ENCODE data around the gene ADGRG6. TPM values are rescaled to one million over a fixed set of nuclear protein-coding genes. Genes with fewer than 3 reads are reported as not detected.

Gene ADGRG6
- 32.6 TPM for polyA plus RNA-seq (2013, experiment 1 of 2)
- 33.3 TPM for polyA plus RNA-seq (2013, experiment 2 of 2)

GRCh38 chr6:142301651-142302391 is at the start of gene ADGRG6:
TSS of gene ADGRG6 (plus strand) at chr6:142302007. CDS start at chr6:142302330, 323 bp downstream.
- Histone ChIP-seq H3K4ac (ENCODE audit: low read depth in 1 of 2, low read length in 2 of 2) (peak within 1 kb of the TSS; percentile 89 to 97), H4K91ac (ENCODE audit: low read length) (peak within 1 kb of the TSS; percentile 97), H3K27ac (ENCODE audit: low read length, poor library complexity, severe bottlenecking) (no peak within 1 kb of the TSS), H4K8ac (ENCODE audit: low read length) (peak within 1 kb of the TSS; percentile 90), H3K23ac (ENCODE audit: low read length in 2 of 2) (peak within 1 kb of the TSS; percentile 99), H3K9me3 (ENCODE audit: control insufficient read depth, low read length) (no peaks in the 10 kb centered on the region), H3K36me3 (ENCODE audit: control insufficient read depth in 1 of 2, insufficient read depth in 2 of 2, low read depth in 1 of 2, low read length in 2 of 2) (no peaks in the 10 kb centered on the region), H2BK120ac (ENCODE audit: low read depth, low read length) (peak within 1 kb of the TSS; percentile 92), H3K79me1 (replicated peaks; ENCODE audit: low read length, poor library complexity, severe bottlenecking) (no peaks in the 10 kb centered on the region), H3K27me3 (ENCODE audit: control insufficient read depth in 1 of 2, insufficient read depth in 1 of 2, low read length in 2 of 2) (peaks cover 0 to 13% of the 10 kb centered on the region in 2 experiments), H3K18ac (ENCODE audit: low read depth in 1 of 2, low read length in 2 of 2) (peak within 1 kb of the TSS; percentile 90 to 97), H2BK15ac (ENCODE audit: low read depth, poor library complexity, severe bottlenecking) (peak within 1 kb of the TSS; percentile 99), H2BK12ac (ENCODE audit: low read length in 2 of 2) (peak within 1 kb of the TSS; percentile 34 to 79), H2BK5ac (ENCODE audit: low read depth, low read length, poor library complexity, severe bottlenecking) (no peak within 1 kb of the TSS), H2AFZ (ENCODE audit: low read depth, low read length) (peak within 1 kb of the TSS; percentile 72), H3K4me2 (ENCODE audit: low read length, poor library complexity, severe bottlenecking) (peak within 1 kb of the TSS; percentile 85), H3K4me3 (ENCODE audit: insufficient read depth in 1 of 2, low read depth in 1 of 2, low read length in 2 of 2) (peak within 1 kb of the TSS; percentile 79 to 81), H3K9ac (ENCODE audit: low read length) (peak within 1 kb of the TSS; percentile 56), H3K4me1 (ENCODE audit: control insufficient read depth, insufficient read depth, low read depth, low read length) (peaks cover 11% of the 10 kb centered on the region), H3K14ac (ENCODE audit: low read length in 2 of 2) (peak within 1 kb of the TSS in 1 of 2 experiments; percentile 82), H2AK5ac (ENCODE audit: low read length, severe bottlenecking) (no peak within 1 kb of the TSS)
- DNase-seq: peak; percentile 54
- under 1% methylated on average over 43 of the region's 69 CpGs for WGBS

- H3K14ac ChIP-seq (ENCODE audit: low read length in 2 of 2): no peak overlapping the region
- H3K4ac ChIP-seq (ENCODE audit: low read depth in 1 of 2, low read length in 2 of 2): no peak overlapping the region
- H3K36me3 ChIP-seq (ENCODE audit: control insufficient read depth in 1 of 2, insufficient read depth in 2 of 2, low read depth in 1 of 2, low read length in 2 of 2): no peaks in the 10 kb centered on the region
- no peak overlapping the region for H3K23ac ChIP-seq (ENCODE audit: low read length in 2 of 2)
- no peak overlapping the region for H2AK5ac ChIP-seq (ENCODE audit: low read length, severe bottlenecking)
- no peak overlapping the region for H3K27ac ChIP-seq (ENCODE audit: low read length, poor library complexity, severe bottlenecking)
- no peak overlapping the region for H2BK15ac ChIP-seq (ENCODE audit: low read depth, poor library complexity, severe bottlenecking)
- DNase-seq: no peak
- H2BK12ac ChIP-seq (ENCODE audit: low read length in 2 of 2): no peak overlapping the region
- no peak overlapping the region for H3K4me2 ChIP-seq (ENCODE audit: low read length, poor library complexity, severe bottlenecking)
- no peak overlapping the region for H3K9ac ChIP-seq (ENCODE audit: low read length)
- H3K18ac ChIP-seq (ENCODE audit: low read depth in 1 of 2, low read length in 2 of 2): no peak overlapping the region
- H2BK120ac ChIP-seq (ENCODE audit: low read depth, low read length): no peak overlapping the region
- H3K4me3 ChIP-seq (ENCODE audit: insufficient read depth in 1 of 2, low read depth in 1 of 2, low read length in 2 of 2): no peak overlapping the region
- WGBS: 88% methylated on average over 4 of the region's 6 CpGs
- no peaks in the 10 kb centered on the region for H3K27me3 ChIP-seq (ENCODE audit: control insufficient read depth in 1 of 2, insufficient read depth in 1 of 2, low read length in 2 of 2)
- H2AFZ ChIP-seq (ENCODE audit: low read depth, low read length): no peak overlapping the region
- H4K8ac ChIP-seq (ENCODE audit: low read length): no peak overlapping the region
- H3K79me1 ChIP-seq (replicated peaks; ENCODE audit: low read length, poor library complexity, severe bottlenecking): no peaks in the 10 kb centered on the region
- H4K91ac ChIP-seq (ENCODE audit: low read length): no peak overlapping the region
- no peak overlapping the region for H2BK5ac ChIP-seq (ENCODE audit: low read depth, low read length, poor library complexity, severe bottlenecking)
- H3K4me1 ChIP-seq (ENCODE audit: control insufficient read depth, insufficient read depth, low read depth, low read length): no peaks in the 10 kb centered on the region
- no peaks in the 10 kb centered on the region for H3K9me3 ChIP-seq (ENCODE audit: control insufficient read depth, low read length)
Observed at GRCh38 chr6:142254513-142254912, 47.3 kb upstream of the ADGRG6 start.

- DNase-seq: no peak
- Histone ChIP-seq H3K14ac (ENCODE audit: low read length in 2 of 2) (no peak overlapping the region), H2AK5ac (ENCODE audit: low read length, severe bottlenecking) (no peak overlapping the region), H4K8ac (ENCODE audit: low read length) (no peak overlapping the region), H2BK12ac (ENCODE audit: low read length in 2 of 2) (no peak overlapping the region), H2BK5ac (ENCODE audit: low read depth, low read length, poor library complexity, severe bottlenecking) (no peak overlapping the region), H3K9ac (ENCODE audit: low read length) (no peak overlapping the region), H3K4ac (ENCODE audit: low read depth in 1 of 2, low read length in 2 of 2) (no peak overlapping the region), H3K36me3 (ENCODE audit: control insufficient read depth in 1 of 2, insufficient read depth in 2 of 2, low read depth in 1 of 2, low read length in 2 of 2) (no peaks in the 10 kb centered on the region), H3K4me3 (ENCODE audit: insufficient read depth in 1 of 2, low read depth in 1 of 2, low read length in 2 of 2) (no peak overlapping the region), H3K4me1 (ENCODE audit: control insufficient read depth, insufficient read depth, low read depth, low read length) (no peaks in the 10 kb centered on the region), H2BK120ac (ENCODE audit: low read depth, low read length) (no peak overlapping the region), H3K23ac (ENCODE audit: low read length in 2 of 2) (no peak overlapping the region), H2BK15ac (ENCODE audit: low read depth, poor library complexity, severe bottlenecking) (no peak overlapping the region), H4K91ac (ENCODE audit: low read length) (no peak overlapping the region), H3K27ac (ENCODE audit: low read length, poor library complexity, severe bottlenecking) (no peak overlapping the region), H3K18ac (ENCODE audit: low read depth in 1 of 2, low read length in 2 of 2) (no peak overlapping the region), H3K4me2 (ENCODE audit: low read length, poor library complexity, severe bottlenecking) (no peak overlapping the region), H3K79me1 (replicated peaks; ENCODE audit: low read length, poor library complexity, severe bottlenecking) (no peaks in the 10 kb centered on the region), H3K27me3 (ENCODE audit: control insufficient read depth in 1 of 2, insufficient read depth in 1 of 2, low read length in 2 of 2) (no peaks in the 10 kb centered on the region), H2AFZ (ENCODE audit: low read depth, low read length) (no peak overlapping the region), H3K9me3 (ENCODE audit: control insufficient read depth, low read length) (no peaks in the 10 kb centered on the region)
- no CpG with 5 or more reads among the region's 2 CpGs for WGBS
Observed at GRCh38 chr6:142255785-142256184, 46.0 kb upstream of the ADGRG6 start.

- Histone ChIP-seq H3K18ac (ENCODE audit: low read depth in 1 of 2, low read length in 2 of 2) (no peak overlapping the region), H3K27me3 (ENCODE audit: control insufficient read depth in 1 of 2, insufficient read depth in 1 of 2, low read length in 2 of 2) (no peaks in the 10 kb centered on the region), H3K4ac (ENCODE audit: low read depth in 1 of 2, low read length in 2 of 2) (no peak overlapping the region), H3K4me2 (ENCODE audit: low read length, poor library complexity, severe bottlenecking) (no peak overlapping the region), H3K27ac (ENCODE audit: low read length, poor library complexity, severe bottlenecking) (no peak overlapping the region), H2BK15ac (ENCODE audit: low read depth, poor library complexity, severe bottlenecking) (no peak overlapping the region), H3K23ac (ENCODE audit: low read length in 2 of 2) (no peak overlapping the region), H3K14ac (ENCODE audit: low read length in 2 of 2) (no peak overlapping the region), H3K4me1 (ENCODE audit: control insufficient read depth, insufficient read depth, low read depth, low read length) (no peaks in the 10 kb centered on the region), H2BK5ac (ENCODE audit: low read depth, low read length, poor library complexity, severe bottlenecking) (no peak overlapping the region), H2BK12ac (ENCODE audit: low read length in 2 of 2) (no peak overlapping the region), H4K8ac (ENCODE audit: low read length) (no peak overlapping the region), H2BK120ac (ENCODE audit: low read depth, low read length) (no peak overlapping the region), H3K4me3 (ENCODE audit: insufficient read depth in 1 of 2, low read depth in 1 of 2, low read length in 2 of 2) (no peak overlapping the region), H4K91ac (ENCODE audit: low read length) (no peak overlapping the region), H3K9me3 (ENCODE audit: control insufficient read depth, low read length) (no peaks in the 10 kb centered on the region), H3K36me3 (ENCODE audit: control insufficient read depth in 1 of 2, insufficient read depth in 2 of 2, low read depth in 1 of 2, low read length in 2 of 2) (no peaks in the 10 kb centered on the region), H3K9ac (ENCODE audit: low read length) (no peak overlapping the region), H2AK5ac (ENCODE audit: low read length, severe bottlenecking) (no peak overlapping the region), H3K79me1 (replicated peaks; ENCODE audit: low read length, poor library complexity, severe bottlenecking) (no peaks in the 10 kb centered on the region), H2AFZ (ENCODE audit: low read depth, low read length) (no peak overlapping the region)
- no peak for DNase-seq
- 90% methylated on average over 6 of the region's 6 CpGs for WGBS
Observed at GRCh38 chr6:142258305-142258704, 43.5 kb upstream of the ADGRG6 start.
